CD4-positive, alpha-beta T cell treated with Interleukin-17A for 1 hour (primary cell): ENCODE results near the gene TSPAN17.

Experiments
- DNase-seq: peaks from one replicate; pipeline ENCODE4 v3.0.0-alpha.2; 2020

The TSPAN17 gene

DNA sequence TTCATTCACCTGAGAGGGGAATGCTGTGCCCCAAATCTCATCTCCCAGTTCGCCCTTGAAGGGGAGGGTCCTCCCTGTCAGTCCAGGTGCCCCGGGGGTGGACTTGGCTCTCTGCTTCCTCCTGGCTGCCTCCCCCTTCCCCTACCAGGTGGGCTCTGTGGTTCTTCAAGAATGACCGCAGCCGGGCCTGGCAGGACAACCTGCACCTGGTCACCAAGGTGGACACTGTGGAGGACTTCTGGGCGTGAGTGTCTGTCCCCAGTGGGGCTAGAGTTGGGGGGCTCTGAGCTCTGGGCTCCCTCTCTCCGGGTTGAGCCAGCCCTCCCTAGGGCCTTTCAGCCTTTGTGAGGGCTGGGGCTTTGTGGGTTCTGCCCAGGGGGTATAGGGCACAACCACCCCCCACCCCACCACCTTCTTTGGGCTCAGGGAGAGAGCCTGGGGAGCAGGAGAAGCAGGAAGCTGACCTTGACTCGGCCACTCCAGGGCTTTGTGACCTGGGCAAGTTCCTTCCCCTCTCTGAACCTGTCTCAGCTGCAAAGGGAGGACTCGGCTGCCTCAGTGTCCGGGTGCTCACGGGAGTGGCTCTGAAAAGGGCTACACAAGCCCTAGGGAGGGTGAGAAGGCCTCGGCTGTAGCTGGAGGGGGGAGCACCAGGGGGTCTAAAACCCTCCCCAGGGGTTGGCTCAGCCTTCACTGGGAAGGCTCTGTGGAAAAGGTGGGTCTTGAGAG lies 3.6 kb upstream of the TSPAN17 start:
- no peak for DNase-seq

DNA sequence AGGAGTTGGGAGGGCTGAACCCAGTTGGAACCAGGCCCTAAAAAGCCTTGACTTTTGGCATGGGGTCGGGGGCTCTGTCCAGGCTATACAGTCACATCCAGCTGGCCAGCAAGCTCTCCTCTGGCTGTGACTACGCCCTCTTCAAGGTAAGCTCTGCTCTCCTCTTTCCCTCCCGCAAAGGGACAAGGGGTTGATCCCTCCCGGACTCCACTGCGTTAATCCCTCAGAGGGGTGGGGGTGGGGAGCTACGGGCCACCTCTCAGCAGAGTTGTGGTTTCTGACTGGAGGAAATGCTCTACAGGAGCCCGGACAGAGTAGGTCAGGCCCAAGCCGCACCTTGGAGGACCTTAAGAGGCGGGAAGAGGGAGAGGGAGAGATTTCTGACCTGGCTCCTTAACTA lies 3.0 kb upstream of the TSPAN17 start:
- DNase-seq: no peak

DNA sequence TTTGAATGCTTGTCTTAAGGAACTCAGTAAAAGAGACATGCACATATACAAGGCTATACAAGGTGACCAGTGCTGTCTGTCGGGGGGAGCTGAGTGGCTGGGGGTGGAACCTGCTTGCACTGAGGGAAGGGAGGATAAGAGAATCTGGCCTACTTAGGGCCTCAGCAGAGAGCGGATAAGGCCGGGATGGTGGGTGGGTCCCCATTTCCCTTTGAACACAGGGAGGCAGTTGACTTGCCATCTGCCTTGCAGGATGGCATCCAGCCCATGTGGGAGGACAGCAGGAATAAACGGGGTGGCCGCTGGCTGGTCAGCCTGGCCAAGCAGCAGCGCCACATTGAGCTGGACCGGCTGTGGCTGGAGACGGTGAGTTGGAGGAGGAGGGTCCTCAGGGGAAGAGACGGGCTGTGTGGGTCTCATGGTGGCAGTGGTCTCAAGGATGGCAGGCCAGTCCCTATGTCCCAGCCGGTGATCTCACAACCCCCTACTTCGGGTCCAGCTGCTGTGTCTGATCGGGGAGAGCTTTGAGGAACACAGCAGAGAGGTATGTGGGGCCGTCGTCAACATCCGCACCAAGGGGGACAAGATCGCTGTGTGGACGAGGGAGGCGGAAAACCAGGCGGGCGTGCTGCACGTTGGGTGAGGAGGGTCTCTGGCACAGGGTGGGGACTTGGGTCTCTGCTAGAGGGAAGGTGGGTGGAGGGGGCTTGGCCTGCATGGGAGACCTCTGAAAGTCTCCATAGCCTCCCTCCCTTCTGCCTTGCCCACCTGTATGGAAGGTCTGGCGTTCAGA lies 2.2 kb upstream of the TSPAN17 start:
- no peak for DNase-seq

DNA sequence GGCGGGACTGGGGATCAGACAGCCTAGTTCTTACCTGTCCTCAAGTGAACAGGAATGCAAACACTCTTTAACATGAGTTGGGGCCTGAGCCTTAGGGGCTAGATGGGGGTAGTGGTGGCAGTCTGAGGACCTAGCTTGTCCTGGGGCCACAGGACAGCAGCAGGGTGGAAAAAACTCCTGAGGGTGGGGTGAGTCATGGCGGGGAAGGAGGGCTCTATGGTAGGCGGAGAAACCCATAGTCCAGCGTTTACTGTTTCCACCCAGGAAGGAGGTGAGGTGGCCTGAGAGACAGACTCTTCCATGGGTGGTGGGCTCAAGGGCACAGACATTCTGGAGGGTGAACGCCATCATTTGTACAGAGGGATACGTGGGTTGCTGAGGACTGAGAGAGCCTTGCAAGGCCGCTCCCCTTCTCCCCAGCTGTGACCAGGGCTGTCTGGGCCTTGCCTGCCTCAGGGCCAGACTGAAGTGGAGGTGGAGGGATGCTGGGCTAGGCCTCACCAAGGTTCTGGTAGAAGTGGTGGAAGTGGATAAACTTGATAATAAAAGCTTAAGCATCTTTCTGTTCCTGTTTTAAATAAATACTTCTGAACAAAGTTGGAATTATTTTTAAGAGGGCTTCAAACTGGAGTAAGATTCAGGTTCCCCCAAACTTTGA lies 1.1 kb upstream of the TSPAN17 start:
- DNase-seq: no peak

DNA sequence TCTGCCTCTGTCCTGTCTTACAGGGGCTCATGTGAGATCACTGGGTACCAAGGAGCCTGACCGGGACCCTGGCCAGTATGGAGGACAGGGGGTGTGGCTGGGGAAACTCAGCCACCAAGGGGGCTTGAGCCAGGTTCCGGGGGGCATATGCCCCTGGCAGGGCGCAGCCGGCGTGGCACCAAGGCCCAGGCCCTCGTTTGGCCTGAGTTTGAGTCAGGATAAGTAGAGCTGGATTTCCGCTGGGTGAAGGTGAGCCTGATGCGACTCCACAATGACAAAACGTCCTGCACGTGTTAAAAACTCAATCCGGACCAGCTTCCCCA lies 616 bp upstream of the TSPAN17 start:
- no peak for DNase-seq

DNA sequence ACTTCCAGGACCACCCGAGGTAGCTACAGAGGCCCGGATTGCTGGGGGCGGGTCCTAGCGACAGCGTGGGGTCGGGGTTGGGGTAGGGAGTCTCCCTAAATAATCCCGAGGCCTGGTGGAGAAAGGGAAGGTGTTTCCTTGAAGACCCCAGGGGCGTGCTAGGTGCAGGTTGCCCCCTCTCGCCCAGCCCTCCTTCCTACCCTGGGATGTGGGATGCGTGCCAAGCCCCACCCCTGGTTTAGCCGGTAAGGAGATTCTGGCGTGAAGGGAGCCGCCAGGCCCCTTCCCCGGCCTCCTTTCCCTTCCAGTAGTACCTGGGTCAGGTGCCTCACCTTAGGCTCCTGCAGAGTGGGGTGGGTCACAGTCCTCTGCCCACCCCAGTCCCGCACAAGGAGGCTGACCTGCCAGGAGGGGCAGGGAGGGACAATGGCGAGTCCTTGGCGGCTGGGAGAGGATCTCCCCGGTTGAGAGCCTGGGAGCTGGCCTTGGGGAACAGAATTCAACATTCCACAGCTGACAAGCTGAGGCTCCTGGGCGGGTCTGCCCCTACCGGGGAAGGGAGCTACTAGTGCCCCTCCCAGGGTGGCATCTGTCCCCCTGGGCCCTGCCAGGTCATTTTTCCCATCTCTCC lies 674 bp downstream of the TSPAN17 start:
- DNase-seq: no peak

DNA sequence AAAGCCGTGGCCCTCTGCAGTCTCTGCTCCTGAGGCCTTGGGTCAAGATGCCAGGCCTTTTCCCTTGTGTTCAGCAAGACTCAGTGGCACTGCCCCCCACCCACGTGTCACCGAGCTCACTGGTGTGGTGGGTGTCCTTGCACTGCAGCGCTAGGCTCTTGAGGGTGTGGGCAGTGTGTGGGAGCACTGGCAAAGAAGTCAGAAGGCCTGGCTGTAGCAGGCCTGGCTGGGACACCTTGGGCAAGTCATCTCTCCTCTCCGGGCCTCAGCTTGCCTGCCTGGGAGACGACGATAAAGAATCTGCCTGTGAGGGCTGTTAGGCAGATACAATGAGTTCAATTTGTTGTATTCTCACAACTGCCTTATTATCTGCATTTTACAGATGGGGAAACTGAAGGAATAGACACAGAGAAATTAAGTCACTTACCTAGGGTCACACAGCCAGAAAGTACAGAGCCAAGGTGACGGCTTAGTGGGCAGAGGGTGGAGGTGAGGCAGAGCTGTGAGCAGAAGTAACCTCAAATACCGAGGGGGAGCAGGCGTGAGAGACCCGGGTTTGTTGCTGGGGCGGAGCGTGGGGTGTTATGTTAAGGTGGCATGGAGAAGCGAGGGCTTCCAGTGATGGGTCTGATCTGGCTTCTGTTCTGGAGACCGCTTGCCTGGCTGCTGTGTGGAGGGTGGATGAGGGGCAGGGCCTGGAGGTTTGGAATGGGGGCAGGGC lies 1.4 kb downstream of the TSPAN17 start:
- DNase-seq: peak; percentile 51

DNA sequence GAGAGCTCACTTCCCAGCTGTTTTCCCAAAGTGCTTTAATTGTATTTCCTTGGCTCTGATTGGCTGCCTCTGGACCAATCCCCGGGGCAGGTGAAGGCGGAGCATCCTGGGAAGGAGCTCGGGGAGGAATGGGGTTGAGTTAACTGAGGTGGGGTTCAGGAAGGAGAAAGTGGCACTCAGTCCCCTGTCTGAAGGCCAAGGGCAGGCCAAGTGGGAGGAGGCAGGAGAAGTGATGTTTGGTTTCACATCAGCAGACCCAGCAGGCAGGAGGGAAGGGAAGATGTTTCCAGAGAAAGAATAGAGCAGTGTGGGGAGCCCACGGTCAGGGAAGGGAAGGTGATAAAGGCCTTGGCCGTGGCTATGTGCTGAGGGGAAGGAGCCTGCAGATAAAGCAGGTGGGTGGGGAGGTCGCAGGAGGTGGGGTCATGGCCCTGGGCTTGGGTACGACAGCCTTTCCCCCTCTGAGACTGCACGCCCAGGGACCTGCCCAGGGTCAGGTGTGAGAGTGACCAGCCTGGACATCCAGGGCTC lies 3.1 kb downstream of the TSPAN17 start:
- DNase-seq: no peak

DNA sequence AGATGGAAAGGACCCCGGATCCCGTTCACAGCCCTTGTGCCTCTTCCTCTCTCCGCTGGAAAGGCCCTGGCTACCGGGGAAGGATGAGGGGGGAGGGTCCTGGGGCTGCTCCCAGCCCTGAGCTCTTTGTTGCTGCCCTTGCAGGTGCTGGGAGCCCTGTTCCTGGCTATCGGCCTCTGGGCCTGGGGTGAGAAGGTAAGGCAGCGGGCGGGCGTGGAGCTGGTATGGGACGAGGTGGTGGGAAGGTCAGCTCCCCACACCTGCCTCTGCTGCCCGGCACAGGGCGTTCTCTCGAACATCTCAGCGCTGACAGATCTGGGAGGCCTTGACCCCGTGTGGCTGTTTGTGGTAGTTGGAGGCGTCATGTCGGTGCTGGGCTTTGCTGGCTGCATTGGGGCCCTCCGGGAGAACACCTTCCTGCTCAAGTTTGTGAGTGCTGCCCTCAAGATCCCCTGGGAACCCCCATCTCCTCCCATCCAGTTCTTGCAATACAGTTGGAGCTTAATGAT lies 4.2 kb downstream of the TSPAN17 start:
- no peak for DNase-seq

DNA sequence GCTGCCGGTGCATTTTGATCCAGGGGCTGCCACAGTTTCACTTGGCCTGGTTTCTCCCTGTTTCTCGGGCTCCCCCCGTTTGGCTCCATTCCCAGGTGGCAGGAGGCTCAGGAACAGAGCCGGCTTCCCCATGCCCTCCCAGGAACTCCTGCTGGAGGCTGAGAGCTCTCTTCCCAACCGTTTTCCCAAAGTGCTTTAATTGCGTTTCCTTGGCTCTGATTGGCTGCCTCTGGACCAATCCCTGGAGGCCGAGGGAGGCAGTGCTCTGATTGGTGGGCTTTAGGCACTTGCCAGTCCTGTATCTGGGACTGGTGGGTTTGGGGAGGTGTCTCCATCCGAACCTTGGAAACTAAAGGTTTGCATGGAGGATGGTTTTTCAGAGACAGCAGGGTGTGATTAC lies 4.9 kb downstream of the TSPAN17 start:
- DNase-seq: no peak

DNA sequence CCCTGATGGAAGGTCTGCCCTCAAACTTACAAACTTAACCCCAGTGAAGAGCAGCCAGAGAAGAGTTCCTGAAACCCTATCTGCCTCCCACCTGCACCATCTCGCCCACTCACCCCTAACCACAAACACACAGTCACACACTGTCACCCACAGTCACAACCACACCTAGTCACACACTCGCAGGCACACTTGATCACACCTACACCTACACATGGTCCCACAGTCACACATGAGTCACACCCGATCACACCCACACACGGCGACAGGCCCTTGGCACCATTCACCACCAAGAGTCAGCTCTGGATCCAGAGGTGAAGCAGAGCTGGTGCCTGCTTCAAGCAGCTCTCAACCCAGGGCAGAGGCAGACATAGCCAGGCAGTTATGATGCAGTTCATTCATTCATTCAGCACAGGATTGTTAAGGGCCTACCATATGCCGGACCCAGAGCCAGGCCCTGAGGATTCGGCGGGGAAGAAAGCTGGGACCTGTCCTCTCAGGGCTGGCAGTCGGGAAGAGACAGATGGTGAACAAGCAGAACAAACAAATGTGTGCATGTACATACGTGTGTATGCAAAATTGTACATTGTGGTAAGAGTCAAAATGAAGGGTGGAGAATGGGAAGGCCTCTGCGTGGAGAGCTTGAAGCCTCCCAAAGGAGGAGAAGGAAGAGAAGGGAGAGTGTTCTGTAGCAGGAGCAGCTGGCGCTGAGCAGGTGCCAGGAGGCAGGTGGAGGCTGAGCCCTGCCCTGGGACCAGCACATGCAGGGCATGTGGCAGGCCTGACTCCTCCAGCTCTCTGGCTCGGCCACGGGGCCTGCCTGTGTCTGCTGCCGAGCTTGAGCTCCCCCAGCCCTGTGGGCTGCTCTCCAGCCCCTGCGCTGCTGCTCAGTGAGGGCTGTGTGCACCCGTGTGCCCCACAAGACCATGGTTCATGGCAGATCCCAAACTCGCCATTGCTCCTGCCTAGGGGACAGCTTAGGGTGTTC lies 6.4 kb downstream of the TSPAN17 start:
- DNase-seq: peak; percentile 47

DNA sequence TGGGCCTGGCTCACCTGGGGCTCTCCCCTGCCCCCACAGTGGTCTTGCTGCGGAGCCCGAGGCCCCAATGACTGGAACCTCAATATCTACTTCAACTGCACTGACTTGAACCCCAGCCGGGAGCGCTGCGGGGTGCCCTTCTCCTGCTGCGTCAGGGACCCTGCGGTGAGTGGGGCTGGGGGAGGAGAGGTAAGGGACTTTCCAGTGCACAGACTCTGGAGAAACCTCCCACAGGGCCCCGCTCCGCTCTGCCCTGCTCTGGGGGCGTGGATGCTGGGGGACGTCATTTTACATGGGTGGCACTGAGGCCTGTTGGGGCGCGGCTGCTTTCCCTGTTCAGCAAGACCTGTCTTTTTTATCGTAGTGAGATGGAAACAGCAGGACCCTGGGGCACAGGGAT lies 7.6 kb downstream of the TSPAN17 start:
- no peak for DNase-seq

DNA sequence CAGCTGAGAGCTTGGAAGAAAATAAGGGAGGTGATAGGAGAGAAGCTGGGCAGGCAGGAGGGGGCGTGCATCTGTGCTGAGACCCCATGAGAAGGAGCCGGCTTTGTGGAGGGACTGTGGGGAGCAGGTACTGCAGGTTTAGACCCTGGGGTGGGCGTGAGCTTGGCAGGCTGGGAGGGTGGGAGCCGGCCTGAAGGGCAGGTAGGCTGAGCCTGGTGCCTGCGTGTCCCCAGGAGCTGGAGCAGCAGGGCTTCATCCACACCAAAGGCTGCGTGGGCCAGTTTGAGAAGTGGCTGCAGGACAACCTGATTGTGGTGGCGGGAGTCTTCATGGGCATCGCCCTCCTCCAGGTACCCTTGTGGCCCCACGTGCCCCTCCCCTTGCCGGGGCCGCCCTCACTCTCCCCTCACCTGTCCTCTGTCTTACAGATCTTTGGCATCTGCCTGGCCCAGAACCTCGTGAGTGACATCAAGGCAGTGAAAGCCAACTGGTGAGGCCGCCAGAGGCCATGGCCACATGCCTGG lies 9.2 kb downstream of the TSPAN17 start:
- DNase-seq: no peak

DNA sequence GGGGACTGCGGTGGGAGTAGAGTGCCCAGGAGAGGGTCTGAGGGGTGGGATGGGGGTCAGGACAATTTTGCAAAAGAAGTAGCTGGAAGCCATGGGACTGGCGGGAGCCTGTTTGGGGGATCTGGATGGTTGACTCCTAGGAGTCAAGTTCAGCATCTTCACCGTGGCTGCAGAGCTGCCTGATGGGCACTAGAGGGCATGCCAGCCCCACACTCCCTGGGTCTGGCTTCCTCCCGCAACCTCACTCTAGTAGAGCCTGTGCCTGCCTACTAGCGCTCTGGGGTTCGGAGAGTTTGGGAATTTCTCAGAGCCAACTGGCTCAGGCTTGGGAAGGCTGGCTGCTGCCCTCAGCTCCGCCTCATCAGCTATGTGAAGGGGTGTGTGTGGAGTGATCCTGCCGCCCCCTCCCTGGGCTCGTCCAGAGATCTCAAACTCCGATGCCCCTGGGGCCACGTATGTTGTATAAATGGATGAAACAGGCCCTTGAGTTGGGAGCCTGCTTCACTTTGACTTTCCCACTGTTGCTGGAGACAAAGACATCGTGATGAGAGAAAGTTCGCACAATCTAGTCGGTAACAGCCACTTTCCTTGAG lies 10.8 kb downstream of the TSPAN17 start:
- peak; percentile 67 for DNase-seq

DNA sequence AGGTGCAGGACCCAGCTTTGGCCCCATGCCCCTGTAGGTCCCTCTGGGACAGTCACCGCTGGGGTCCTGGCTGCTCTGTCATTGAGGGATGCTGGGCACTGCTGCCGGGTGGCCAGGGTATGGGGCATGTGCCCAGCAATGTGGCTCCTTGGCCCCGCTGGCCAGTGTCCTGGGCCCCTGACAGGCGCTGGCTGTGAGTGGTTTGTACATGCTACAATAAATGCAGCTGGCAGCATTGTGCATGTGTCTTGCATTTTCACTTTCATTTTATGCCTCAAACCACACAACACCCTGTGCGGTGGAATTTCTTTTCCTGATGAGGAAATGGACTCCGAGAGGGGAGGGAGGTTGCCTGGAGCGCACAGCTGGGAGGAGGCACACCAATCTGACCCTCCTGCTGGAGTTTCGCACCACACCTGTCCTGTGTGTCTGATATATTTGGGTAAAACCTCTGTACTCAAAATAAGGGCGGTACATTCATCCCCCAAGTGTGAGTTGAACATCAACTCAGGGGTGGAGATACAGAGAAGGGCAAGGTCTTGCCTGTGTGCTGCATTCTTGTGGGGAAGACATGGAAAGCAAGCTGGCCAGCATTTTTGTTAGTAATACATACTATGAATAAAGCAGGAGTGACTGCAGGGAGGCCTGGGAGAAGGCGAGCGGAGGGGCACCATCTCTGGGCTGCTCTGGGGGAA lies 11.7 kb downstream of the TSPAN17 start:
- DNase-seq: peak; percentile 56

DNA sequence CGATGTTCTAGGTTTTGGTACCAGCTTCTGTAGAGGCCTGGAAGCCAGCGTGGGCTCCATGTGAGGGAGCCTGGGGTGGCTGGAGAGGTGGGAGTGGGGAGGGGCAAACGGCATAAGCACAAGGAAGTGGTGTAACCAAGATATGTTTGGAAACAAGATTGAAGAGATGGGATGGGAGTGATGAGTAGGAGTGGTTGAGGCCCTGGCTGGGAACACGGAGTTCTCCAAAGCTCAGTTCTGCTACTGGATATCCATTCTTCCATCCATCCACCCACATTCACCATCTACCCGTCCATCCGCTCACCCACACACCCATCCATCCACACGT lies 12.2 kb downstream of the TSPAN17 start:
- no peak for DNase-seq

DNA sequence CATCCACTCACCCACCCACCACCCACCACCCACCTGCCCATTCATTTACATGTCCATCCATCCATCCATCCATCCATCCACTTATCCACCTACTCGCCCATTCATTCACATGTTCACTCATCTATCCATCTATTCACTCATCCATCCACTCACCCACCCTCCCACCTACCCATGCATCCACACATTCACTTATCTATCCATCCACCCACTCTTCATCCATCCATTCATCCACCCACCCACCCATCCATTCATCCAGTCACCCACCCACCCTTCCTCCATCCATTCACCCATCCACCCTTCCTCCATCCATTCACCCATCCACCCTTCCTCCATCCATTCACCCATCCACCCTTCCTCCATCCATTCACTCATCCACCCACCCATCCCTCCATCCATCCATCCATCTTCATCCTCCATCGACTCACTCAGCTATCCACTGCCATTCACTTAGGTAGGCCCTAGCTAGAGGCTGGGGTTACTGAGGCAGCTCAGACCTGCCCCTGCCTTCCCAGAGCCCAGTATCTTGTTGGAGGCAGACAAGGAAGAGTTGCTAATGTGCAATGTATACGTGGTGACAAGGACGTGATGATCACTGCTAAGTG lies 12.7 kb downstream of the TSPAN17 start:
- DNase-seq: no peak

DNA sequence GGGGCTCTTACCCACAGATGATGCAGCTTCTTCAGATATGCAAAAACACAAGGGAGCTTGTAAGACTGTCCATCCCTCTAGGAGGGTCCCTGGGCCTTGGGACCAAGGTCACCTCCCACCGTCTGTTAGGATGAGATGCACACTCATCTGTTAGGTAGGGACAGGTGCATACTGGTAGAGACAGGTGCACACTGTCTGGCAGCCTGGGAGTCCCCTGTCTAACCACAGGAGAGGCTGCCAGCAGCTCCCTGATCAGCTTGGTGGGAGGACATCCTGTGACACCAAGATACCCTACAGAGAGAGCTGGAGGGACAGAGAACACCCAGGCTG lies 13.2 kb downstream of the TSPAN17 start:
- DNase-seq: no peak

DNA sequence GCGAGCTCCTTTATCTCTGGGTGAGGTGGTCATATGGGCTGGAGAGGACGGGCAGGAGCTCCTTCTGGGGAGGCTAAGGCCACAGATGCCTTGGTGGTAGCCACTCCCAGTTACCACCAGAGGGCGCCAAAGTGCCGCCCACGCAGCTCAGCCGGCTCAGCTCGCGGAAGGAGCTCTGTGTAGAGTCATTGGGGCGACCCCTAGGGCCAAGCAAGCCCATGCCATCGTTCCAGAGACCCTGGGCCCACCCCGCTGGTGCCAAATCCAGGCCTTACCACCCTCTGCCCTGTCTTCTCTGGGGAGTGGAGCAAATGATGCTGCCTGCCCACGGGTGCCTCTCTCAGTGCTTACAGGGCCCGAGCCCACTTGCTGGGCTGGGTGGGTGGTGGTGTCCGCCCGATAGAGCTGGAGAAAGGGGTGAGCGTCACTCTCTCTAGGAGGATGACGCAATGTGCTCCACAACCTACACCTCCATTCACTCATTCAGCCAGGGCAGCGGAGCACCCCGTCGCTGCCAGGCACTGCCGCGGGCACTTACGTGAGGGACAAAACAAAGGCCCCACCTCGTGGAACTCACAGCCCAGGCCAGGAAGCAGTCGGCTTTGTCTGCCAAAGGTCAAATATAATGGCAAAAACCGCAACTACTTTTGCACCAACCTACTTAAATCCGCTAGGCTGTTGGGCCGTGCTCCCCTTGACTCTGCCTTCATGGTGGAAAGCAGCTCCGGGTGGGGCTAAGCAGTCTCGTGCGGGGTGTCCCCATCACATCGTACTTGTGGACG lies 13.8 kb downstream of the TSPAN17 start:
- DNase-seq: peak; percentile 78
